Measurements from ENCODE around the gene NT5DC1. TPM values are rescaled to one million over a fixed set of nuclear protein-coding genes. Genes with fewer than 3 reads are reported as not detected.

NT5DC1 gene
- total and polyA plus RNA-seq, 2 experiments from 2014 or later: 27.0 to 29.8 TPM

GRCh38 chr6:116087437-116088027 is 13.1 kb upstream of the NT5DC1 start (continued):
- no peak for TF ChIP-seq STAT1 (IDR thresholded peaks at IDR 0.05; ENCODE audit: unreplicated experiment)
- no peak for TF ChIP-seq ZNF331 (CRISPR knock-in tag; IDR thresholded peaks at IDR 0.05; ENCODE audit: low read depth)

DNA sequence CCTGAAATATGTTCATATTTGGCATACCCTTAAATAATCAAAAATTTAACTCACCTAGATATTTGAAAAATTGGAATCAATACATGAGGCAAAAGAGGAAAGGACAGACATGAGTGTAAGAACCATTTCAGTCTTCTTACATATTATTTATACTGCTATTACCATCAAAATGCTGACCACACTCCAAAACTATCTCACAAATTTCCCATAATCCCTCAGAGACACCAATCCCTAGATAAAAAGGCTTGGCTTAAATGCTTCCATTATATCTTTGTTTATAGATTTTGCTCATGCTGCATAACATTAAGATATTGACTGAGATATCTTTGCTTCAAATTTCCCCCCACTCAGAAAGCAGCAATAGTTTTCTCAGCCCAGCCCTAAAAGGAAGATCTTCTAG is 11.7 kb upstream of the NT5DC1 start:
- Mint-ChIP-seq H3K27me3 (ENCODE audit: insufficient read depth, low read depth, poor library complexity) (peaks cover 4% of the 10 kb centered on the region), H3K9me3 (no peaks in the 10 kb centered on the region; the same call in 2 of the 3 replicates), H3K36me3 (ENCODE audit: low read depth) (peaks cover 2% of the 10 kb centered on the region; the same call in 2 of the 3 replicates), H3K4me3 (no peak overlapping the region), H3K4me1 (peaks cover 12% of the 10 kb centered on the region), H3K27ac (no peak overlapping the region)
- Histone ChIP-seq H3F3A (replicated peaks; ENCODE audit: low read depth) (no peaks in the 10 kb centered on the region), H3K36me3 (ENCODE audit: insufficient read depth) (no peaks in the 10 kb centered on the region), H3K4me2 (no peak overlapping the region), H3K4me1 (ENCODE audit: insufficient read depth) (peaks cover 8% of the 10 kb centered on the region; the same call in 1 of the 2 replicates), H3K27ac (ENCODE audit: low read depth) (no peak overlapping the region), H3K27me3 (ENCODE audit: insufficient read depth) (no peaks in the 10 kb centered on the region), H4K20me1 (replicated peaks; ENCODE audit: insufficient read depth) (no peaks in the 10 kb centered on the region), H2AFZ (no peak overlapping the region), H3K4me3 (no peak overlapping the region), H3K79me2 (replicated peaks; ENCODE audit: insufficient read depth) (no peaks in the 10 kb centered on the region), H3K9me2 (ENCODE audit: insufficient read depth) (no peaks in the 10 kb centered on the region)
- TF ChIP-seq ZNF114 (CRISPR knock-in tag; IDR thresholded peaks at IDR 0.05) (no peak), ZNF462 (CRISPR knock-in tag; IDR thresholded peaks at IDR 0.05) (no peak), EZH2 (IDR thresholded peaks at IDR 0.05; ENCODE audit: low read depth, unreplicated experiment) (no peak), EZH2phosphoT487 (IDR thresholded peaks at IDR 0.05; ENCODE audit: unreplicated experiment) (no peak), ETS1 (IDR thresholded peaks at IDR 0.05) (no peak), POLR2AphosphoS5 (IDR thresholded peaks at IDR 0.05; ENCODE audit: low read depth) (no peak), STAT1 (IDR thresholded peaks at IDR 0.05; ENCODE audit: unreplicated experiment) (no peak), JUNB (IDR thresholded peaks at IDR 0.05; ENCODE audit: unreplicated experiment) (no peak), NANOG (IDR thresholded peaks at IDR 0.05; ENCODE audit: borderline replicate concordance) (no peak), CTCF (conservative IDR thresholded peaks at IDR 0.05; ENCODE audit: low read depth in 2 of 2) (no peak), CREB1 (CRISPR knock-in tag; IDR thresholded peaks at IDR 0.05; ENCODE audit: low read depth) (no peak), ZNF331 (CRISPR knock-in tag; IDR thresholded peaks at IDR 0.05; ENCODE audit: low read depth) (no peak)
- TF ChIP-seq, protein P1, sequence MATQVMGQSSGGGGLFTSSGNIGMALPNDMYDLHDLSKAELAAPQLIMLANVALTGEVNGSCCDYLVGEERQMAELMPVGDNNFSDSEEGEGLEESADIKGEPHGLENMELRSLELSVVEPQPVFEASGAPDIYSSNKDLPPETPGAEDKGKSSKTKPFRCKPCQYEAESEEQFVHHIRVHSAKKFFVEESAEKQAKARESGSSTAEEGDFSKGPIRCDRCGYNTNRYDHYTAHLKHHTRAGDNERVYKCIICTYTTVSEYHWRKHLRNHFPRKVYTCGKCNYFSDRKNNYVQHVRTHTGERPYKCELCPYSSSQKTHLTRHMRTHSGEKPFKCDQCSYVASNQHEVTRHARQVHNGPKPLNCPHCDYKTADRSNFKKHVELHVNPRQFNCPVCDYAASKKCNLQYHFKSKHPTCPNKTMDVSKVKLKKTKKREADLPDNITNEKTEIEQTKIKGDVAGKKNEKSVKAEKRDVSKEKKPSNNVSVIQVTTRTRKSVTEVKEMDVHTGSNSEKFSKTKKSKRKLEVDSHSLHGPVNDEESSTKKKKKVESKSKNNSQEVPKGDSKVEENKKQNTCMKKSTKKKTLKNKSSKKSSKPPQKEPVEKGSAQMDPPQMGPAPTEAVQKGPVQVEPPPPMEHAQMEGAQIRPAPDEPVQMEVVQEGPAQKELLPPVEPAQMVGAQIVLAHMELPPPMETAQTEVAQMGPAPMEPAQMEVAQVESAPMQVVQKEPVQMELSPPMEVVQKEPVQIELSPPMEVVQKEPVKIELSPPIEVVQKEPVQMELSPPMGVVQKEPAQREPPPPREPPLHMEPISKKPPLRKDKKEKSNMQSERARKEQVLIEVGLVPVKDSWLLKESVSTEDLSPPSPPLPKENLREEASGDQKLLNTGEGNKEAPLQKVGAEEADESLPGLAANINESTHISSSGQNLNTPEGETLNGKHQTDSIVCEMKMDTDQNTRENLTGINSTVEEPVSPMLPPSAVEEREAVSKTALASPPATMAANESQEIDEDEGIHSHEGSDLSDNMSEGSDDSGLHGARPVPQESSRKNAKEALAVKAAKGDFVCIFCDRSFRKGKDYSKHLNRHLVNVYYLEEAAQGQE (IDR thresholded peaks at IDR 0.05; ENCODE audit: unreplicated experiment): no peak
- ATAC-seq (no peak), DNase-seq (ENCODE audit: low spot score) (no peak)

All from GM23338 (cell line).